Measurements from ENCODE around the gene ATP8A2.

GRCh38 chr13:25904830-25905229 is 533.1 kb downstream of the ATP8A2 start:
- TF ChIP-seq RNF2 (IDR thresholded peaks at IDR 0.05) (no peak), RAD21 (CRISPR knock-in tag; conservative IDR thresholded peaks at IDR 0.05 in 1 of 2, IDR thresholded peaks at IDR 0.05 in 1 of 2) (no peak), HBP1 (CRISPR knock-in tag; IDR thresholded peaks at IDR 0.05) (no peak), CHD4 (IDR thresholded peaks at IDR 0.05; ENCODE audit: insufficient read depth, insufficient replicate concordance, low read depth, low read length, poor library complexity, severe bottlenecking) (no peak), ZNF518B (CRISPR knock-in tag; IDR thresholded peaks at IDR 0.05) (no peak), TEAD1 (CRISPR knock-in tag; IDR thresholded peaks at IDR 0.05) (no peak)

All from K562 (cell line).